HAP-1 (cell line): Measurements from ENCODE around the gene NARS2.
"Not testable (repeated sequence)": the region's sequence is repeated elsewhere in the genome, so short reads cannot be mapped to it uniquely, and the experiment has no call there.

Experiments used
- DNase-seq, 2 experiments: peaks; one replicate each; pipeline ENCODE4 v3.0.0-alpha.2; 2016 to 2020; ENCODE audit warnings: low spot score in 2 of 2
- H3K27me3 ChIP-seq: fragments of 250-450 bp; sonication (Bioruptor Pico); 2 replicates; pipeline ENCODE4 v1.5.1; 2020; ENCODE audit warnings: low read depth, mild to moderate bottlenecking, moderate library complexity
- H3K36me3 ChIP-seq: fragments of 250-450 bp; sonication (Bioruptor Pico); replicated peaks from 2 replicates; pipeline ENCODE4 v1.5.1; 2020; ENCODE audit warnings: mild to moderate bottlenecking
- H3K4me1 ChIP-seq: fragments of 250-450 bp; sonication (Bioruptor Pico); 2 replicates; pipeline ENCODE4 v1.5.1; 2020; ENCODE audit warnings: mild to moderate bottlenecking
- H3K4me3 ChIP-seq: fragments of 250-450 bp; sonication (Bioruptor Pico); 2 replicates; pipeline ENCODE4 v1.5.1; 2020; ENCODE audit warnings: mild to moderate bottlenecking, moderate library complexity
- H3K9me3 ChIP-seq: fragments of 250-450 bp; sonication (Bioruptor Pico); 2 replicates; pipeline ENCODE4 v1.5.1; 2020; ENCODE audit warnings: mild to moderate bottlenecking, moderate library complexity
- in situ Hi-C: fragments of 300-500 bp; cut with MboI; formaldehyde crosslinking; loops from 3 replicates; pipeline ENCODE4 v1.14.3; 2020; ENCODE audit warnings: low sequenced_read_pairs, inconsistent platforms, mixed read lengths

The NARS2 gene

DNA sequence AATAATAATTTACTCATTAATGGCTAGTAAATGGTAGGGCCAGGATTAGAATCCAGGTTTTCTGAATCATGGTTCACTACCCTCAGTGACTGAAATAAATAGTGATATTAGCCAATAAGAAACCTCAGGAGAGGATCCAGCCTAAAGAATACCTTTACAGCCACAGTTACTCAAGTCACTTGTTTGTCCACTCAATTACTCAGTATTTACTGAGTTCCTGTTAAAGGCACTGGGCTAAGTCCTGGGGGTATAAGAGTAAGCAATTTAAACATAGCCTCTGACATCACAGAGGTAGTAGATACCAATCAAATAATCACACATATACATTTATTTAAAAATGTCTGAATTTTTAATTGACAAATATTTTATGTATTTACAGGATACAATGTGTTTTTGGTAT, 100.2 kb downstream of the NARS2 start:
- no peak for DNase-seq
- peaks cover 21% of the 10 kb centered on the region for H3K36me3 ChIP-seq
- H3K4me3 ChIP-seq: no peak overlapping the region
- no peaks in the 10 kb centered on the region for H3K27me3 ChIP-seq
- in situ Hi-C loops: no loop called here
- H3K4me1 ChIP-seq: peaks cover 15% of the 10 kb centered on the region
- no peaks in the 10 kb centered on the region for H3K9me3 ChIP-seq

- peaks cover 13% of the 10 kb centered on the region for H3K36me3 ChIP-seq
- DNase-seq: no peak
- H3K9me3 ChIP-seq: no peaks in the 10 kb centered on the region
- in situ Hi-C loops: no loop called here
- H3K27me3 ChIP-seq: no peaks in the 10 kb centered on the region
- H3K4me1 ChIP-seq: peaks cover 22% of the 10 kb centered on the region
- no peak overlapping the region for H3K4me3 ChIP-seq
Measured at GRCh38 chr11:78472905-78473304, 101.8 kb downstream of the NARS2 start.

DNA sequence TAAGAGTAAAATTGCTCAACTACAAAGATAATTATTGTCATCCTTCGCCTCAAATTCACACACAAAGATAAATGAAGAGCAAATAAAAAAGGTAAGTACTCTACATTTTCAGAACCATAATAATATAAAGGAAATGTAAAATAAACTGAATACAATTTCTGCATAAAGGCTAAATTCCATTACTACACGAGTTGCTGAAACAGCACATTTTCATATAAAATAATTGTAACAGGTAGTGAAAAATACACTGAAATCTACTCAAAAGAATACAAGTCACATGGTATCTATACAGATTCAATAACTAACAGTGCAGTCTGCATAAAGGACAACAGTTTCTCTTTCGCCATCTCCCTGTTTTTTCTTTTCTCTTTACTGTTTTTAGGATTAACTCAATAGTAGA, 102.3 kb downstream of the NARS2 start:
- peaks cover 10% of the 10 kb centered on the region for H3K36me3 ChIP-seq
- no peaks in the 10 kb centered on the region for H3K9me3 ChIP-seq
- peaks cover 22% of the 10 kb centered on the region for H3K4me1 ChIP-seq
- no peak overlapping the region for H3K4me3 ChIP-seq
- DNase-seq: no peak
- no peaks in the 10 kb centered on the region for H3K27me3 ChIP-seq
- in situ Hi-C loops: no loop called here

GRCh38 chr11:78470861-78471442, 103.7 kb downstream of the NARS2 start:
- H3K9me3 ChIP-seq: no peaks in the 10 kb centered on the region
- no peaks in the 10 kb centered on the region; the same call in none of the 2 replicates for H3K36me3 ChIP-seq
- in situ Hi-C loops: no loop called here
- H3K27me3 ChIP-seq: no peaks in the 10 kb centered on the region
- peaks cover 22% of the 10 kb centered on the region for H3K4me1 ChIP-seq
- H3K4me3 ChIP-seq: no peak overlapping the region
- peak in 1 of 2 experiments; percentile 96 for DNase-seq

DNA sequence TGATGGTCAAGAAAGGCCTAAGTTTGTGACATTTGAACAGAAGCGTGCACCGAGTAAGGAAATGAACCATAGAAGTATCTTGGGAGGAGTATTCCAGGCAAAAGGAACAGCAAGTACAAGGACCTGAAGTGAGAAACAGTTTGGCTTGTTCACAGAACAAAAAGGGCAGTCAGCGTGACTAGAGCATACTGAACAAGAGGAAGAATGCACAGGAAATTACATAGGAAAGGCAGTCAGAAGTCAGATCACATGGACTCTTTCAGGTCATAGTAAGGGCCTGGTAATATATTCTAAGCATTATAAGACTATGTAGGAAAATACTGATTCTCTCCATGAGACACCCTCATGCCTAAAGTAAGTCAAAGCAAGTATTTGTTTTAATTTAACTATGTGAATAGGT, 104.8 kb downstream of the NARS2 start:
- Histone ChIP-seq H3K36me3 (peaks cover 10% of the 10 kb centered on the region), H3K27me3 (no peaks in the 10 kb centered on the region), H3K9me3 (no peaks in the 10 kb centered on the region), H3K4me3 (no peak overlapping the region), H3K4me1 (peaks cover 22% of the 10 kb centered on the region)
- in situ Hi-C loops: no loop called here
- peak in 1 of 2 experiments; percentile 44 for DNase-seq

DNA sequence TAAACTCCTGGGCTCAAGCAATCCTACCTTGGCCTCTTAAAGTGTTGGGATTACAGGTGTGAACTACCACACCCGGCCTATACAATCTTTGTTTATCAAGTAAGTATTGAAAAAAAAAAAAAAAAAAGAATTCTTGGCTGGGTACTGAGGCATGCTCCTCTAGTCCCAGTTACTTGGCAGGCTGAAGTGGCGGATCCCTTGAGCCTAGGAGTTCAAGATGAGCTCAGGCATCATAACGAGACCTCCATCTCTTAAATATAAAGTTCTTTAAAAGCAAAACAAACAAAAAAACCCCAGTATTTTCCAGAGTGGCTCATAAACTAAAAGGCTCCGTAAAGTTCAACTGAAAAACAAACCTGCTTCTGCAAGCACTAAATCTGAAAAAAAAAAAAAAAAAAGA, 106.7 kb downstream of the NARS2 start:
- H3K4me3 ChIP-seq: no peak overlapping the region
- in situ Hi-C loops: no loop called here
- no peaks in the 10 kb centered on the region for H3K27me3 ChIP-seq
- peaks cover 15% of the 10 kb centered on the region for H3K36me3 ChIP-seq
- no peaks in the 10 kb centered on the region for H3K9me3 ChIP-seq
- DNase-seq: no peak
- H3K4me1 ChIP-seq: peaks cover 22% of the 10 kb centered on the region

GRCh38 chr11:78467370-78467769, 107.3 kb downstream of the NARS2 start:
- Histone ChIP-seq H3K9me3 (no peaks in the 10 kb centered on the region), H3K27me3 (no peaks in the 10 kb centered on the region)
- in situ Hi-C loops: no loop called here

GRCh38 chr11:78465169-78465942, 109.3 kb downstream of the NARS2 start:
- H3K4me1 ChIP-seq: peaks cover 20% of the 10 kb centered on the region
- no peaks in the 10 kb centered on the region for H3K27me3 ChIP-seq
- DNase-seq: no peak
- no peaks in the 10 kb centered on the region for H3K9me3 ChIP-seq
- H3K4me3 ChIP-seq: no peak overlapping the region
- peaks cover 24% of the 10 kb centered on the region for H3K36me3 ChIP-seq
- in situ Hi-C loops: no loop called here

More at GRCh38 chr11:78467370-78467769, 107.3 kb downstream of the NARS2 start:
- no peak for DNase-seq
- peaks cover 22% of the 10 kb centered on the region for H3K4me1 ChIP-seq
- H3K4me3 ChIP-seq: no peak overlapping the region
- peaks cover 15% of the 10 kb centered on the region for H3K36me3 ChIP-seq

- H3K9me3 ChIP-seq, H3K27me3 ChIP-seq, in situ Hi-C loops, DNase-seq, H3K4me3 ChIP-seq: not testable (repeated sequence)
- Histone ChIP-seq H3K4me1 (peaks cover 15% of the 10 kb centered on the region), H3K36me3 (peaks cover 27% of the 10 kb centered on the region)
Measured at GRCh38 chr11:78464787-78465168, 109.9 kb downstream of the NARS2 start.

DNA sequence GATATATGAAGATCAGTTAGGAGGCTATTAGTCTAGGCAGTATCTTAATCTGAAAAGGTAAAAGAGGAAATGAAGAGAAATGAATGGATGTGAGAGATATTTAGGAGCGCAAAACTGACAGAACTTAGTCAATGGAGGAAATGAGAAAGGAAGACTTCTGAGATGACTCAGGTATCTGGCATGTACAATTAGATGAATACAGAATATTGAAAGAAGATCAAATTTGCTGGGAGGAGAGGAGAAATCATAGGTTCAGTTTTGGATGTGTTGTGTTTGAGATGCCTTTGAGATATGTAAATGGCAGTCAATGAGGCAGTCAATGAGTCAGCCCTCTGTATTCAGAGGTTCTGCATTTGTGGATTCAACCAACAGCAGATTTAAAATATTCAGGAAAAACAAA, 114.2 kb downstream of the NARS2 start:
- H3K36me3 ChIP-seq: peaks cover 26% of the 10 kb centered on the region
- in situ Hi-C loops: no loop called here
- DNase-seq: no peak

GRCh38 chr11:78459738-78460137, 114.9 kb downstream of the NARS2 start:
- peaks cover 20% of the 10 kb centered on the region for H3K36me3 ChIP-seq
- in situ Hi-C loops: no loop called here
- H3K9me3 ChIP-seq: no peaks in the 10 kb centered on the region
- DNase-seq: no peak
- H3K27me3 ChIP-seq: no peaks in the 10 kb centered on the region
- H3K4me1 ChIP-seq: peaks cover 4% of the 10 kb centered on the region
- H3K4me3 ChIP-seq: no peak overlapping the region

More for the DNA sequence above, 114.2 kb downstream of the NARS2 start:
- no peaks in the 10 kb centered on the region for H3K9me3 ChIP-seq
- peaks cover 4% of the 10 kb centered on the region for H3K4me1 ChIP-seq
- no peaks in the 10 kb centered on the region for H3K27me3 ChIP-seq
- no peak overlapping the region for H3K4me3 ChIP-seq

DNA sequence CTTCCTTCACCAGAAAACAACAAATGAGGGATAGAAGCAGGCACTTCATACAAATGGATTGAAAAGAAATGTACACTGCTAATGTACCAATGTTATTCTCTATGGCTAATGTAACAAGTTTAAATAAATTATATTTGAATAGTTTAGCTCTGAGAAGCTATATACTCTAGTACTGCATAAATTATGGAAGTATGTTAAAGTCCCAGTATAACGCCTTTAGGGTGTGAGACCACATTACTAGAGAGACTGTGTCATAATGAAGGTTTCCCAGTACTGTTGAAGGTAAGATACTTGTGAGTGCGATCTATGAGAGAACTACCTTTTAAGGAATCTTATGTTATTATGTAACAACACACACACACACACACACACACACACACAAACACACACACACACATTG, 117.2 kb downstream of the NARS2 start:
- Histone ChIP-seq H3K4me3 (no peak overlapping the region), H3K9me3 (no peaks in the 10 kb centered on the region), H3K4me1 (peaks cover 4% of the 10 kb centered on the region), H3K36me3 (peaks cover 20% of the 10 kb centered on the region), H3K27me3 (no peaks in the 10 kb centered on the region)
- DNase-seq: no peak
- in situ Hi-C loops: no loop called here

DNA sequence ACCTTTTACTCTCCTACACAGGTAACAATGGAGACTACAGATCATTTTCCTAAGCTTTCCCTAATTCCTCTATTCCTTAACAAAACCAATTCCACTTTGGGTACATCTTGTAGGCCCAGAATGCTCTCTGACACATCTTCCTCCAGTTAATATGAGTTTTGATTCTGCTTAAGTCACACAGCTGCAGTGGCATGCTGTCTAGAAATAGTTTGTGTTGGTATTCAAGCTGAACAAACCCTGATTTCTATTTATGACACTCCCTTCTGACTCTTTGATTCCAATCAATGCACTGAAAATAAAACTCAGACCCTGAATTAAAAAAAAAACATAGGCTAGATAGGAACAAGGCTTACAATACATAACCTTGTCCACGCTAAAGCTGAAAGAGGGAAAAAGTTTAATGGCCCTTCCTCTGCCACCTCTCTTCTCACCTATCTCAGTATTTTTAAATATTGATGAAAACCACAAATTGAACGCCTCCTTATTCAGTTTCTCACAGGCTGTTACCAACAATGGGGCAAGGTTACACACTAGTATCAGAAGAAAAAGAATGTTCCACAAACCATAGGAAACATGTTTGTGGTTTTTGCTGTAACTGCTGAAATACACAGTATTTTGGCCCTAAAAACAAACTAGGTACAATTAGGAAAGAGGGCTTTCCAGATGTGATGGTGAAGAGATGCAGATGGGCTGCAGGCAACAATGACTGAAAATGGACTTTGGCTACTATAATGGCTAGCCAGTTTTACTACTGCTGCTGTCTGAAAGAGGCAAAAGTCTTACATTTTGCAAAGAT, 121.3 kb downstream of the NARS2 start:
- no peak overlapping the region for H3K4me3 ChIP-seq

More for the DNA sequence above, 121.3 kb downstream of the NARS2 start:
- no peaks in the 10 kb centered on the region for H3K4me1 ChIP-seq
- H3K36me3 ChIP-seq: peaks cover 5% of the 10 kb centered on the region; the same call in 1 of the 2 replicates
- H3K27me3 ChIP-seq: no peaks in the 10 kb centered on the region
- in situ Hi-C loops: no loop called here
- no peaks in the 10 kb centered on the region for H3K9me3 ChIP-seq
- no peak for DNase-seq
